DND-41 (cell line): ENCODE measurements around the gene FCGR3B.
"Not testable (repeated sequence)": the region's sequence is repeated elsewhere in the genome, so short reads cannot be mapped to it uniquely, and the experiment has no call there.

Experiments
- EZH2 ChIP-seq: IDR thresholded peaks from 3 replicates; pipeline ENCODE4 v1.6.1; 2012; ENCODE audit warnings: borderline replicate concordance, low read depth, mild to moderate bottlenecking, moderate library complexity, low read length, inconsistent platforms; ENCODE audit not compliant: severe bottlenecking
- TF ChIP-seq, protein P1 (sequence below): IDR thresholded peaks from 2 replicates; pipeline ENCODE4 v1.5.1; 2012; ENCODE audit warnings: borderline replicate concordance, low read length, moderate library complexity, mild to moderate bottlenecking; ENCODE audit not compliant: poor library complexity, severe bottlenecking; ENCODE audit errors: extremely low read depth

DNA sequence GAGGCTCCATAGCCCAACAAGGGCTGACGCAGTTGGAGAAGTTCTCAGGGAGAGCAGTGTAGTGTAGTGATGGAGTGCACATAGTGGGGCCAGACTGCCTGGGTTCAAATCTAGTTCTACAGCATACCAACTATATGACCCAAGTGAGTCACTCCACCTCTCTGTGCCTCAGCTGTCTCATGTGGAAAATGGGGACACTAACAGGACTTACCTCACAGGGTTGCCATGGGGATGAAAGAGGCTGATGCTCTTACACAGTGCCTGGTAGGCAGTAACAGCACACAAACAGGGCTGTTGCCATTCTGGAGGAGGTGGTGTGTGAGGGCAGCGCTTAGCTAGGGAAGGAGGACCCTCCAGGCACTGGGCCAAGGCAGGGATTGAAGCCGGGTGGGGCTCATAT lies 38.4 kb downstream of the FCGR3B start:
- TF ChIP-seq, protein P1, sequence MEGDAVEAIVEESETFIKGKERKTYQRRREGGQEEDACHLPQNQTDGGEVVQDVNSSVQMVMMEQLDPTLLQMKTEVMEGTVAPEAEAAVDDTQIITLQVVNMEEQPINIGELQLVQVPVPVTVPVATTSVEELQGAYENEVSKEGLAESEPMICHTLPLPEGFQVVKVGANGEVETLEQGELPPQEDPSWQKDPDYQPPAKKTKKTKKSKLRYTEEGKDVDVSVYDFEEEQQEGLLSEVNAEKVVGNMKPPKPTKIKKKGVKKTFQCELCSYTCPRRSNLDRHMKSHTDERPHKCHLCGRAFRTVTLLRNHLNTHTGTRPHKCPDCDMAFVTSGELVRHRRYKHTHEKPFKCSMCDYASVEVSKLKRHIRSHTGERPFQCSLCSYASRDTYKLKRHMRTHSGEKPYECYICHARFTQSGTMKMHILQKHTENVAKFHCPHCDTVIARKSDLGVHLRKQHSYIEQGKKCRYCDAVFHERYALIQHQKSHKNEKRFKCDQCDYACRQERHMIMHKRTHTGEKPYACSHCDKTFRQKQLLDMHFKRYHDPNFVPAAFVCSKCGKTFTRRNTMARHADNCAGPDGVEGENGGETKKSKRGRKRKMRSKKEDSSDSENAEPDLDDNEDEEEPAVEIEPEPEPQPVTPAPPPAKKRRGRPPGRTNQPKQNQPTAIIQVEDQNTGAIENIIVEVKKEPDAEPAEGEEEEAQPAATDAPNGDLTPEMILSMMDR: not testable (repeated sequence)
- TF ChIP-seq EZH2: not testable (repeated sequence)
